A673 (cell line): ENCODE data around the gene ISY1. TPM values are rescaled to one million over a fixed set of nuclear protein-coding genes. Genes with fewer than 3 reads are reported as not detected.

ENCODE experiments used
- BruUV-seq: library from RNA; stranded (reverse); fragments of 400-500 nt; replicated peaks from 2 replicates; lab custom pipeline; 2021; lab: Mats Ljungman, UMichigan
- CTCF ChIA-PET: fragments of 300-600 bp; sonication (Branson Sonifier 250); formaldehyde crosslinking; loops from one replicate; lab custom pipeline; 2022; ENCODE audit warnings: antibody characterized with exemption; lab: Charles Lee
- POLR2A ChIA-PET: fragments of 300-600 bp; sonication (Branson Sonifier 250); formaldehyde crosslinking; loops from one replicate; lab custom pipeline; 2022; ENCODE audit warnings: antibody characterized with exemption; ENCODE audit not compliant: low non-redundant PET; lab: Charles Lee
- DNase-seq: peaks from one replicate; pipeline ENCODE4 v3.0.0-alpha.2; 2015; ENCODE audit warnings: low spot score
- H3K27ac ChIP-seq: fragments of 200-600 bp; sonication (generic); 2 replicates; pipeline ENCODE4 v1.5.1; 2016; ENCODE audit warnings: mixed run types, low read depth, mild to moderate bottlenecking, mixed read lengths, antibody characterized with exemption, low read length; ENCODE audit not compliant: poor library complexity, severe bottlenecking
- H3K27me3 ChIP-seq: fragments of 200-600 bp; sonication (generic); replicated peaks from 2 replicates; pipeline ENCODE4 v1.6.1; 2017; ENCODE audit warnings: mixed run types, low read depth, mild to moderate bottlenecking, mixed read lengths, antibody characterized with exemption, low read length; ENCODE audit not compliant: insufficient read depth, poor library complexity
- H3K36me3 ChIP-seq: fragments of 200-600 bp; sonication (generic); 2 replicates; pipeline ENCODE4 v1.6.1; 2016; ENCODE audit warnings: mixed run types, mild to moderate bottlenecking, mixed read lengths, antibody characterized with exemption, low read length; ENCODE audit not compliant: insufficient read depth, poor library complexity, severe bottlenecking
- H3K4me1 ChIP-seq: fragments of 200-600 bp; sonication (generic); 2 replicates; pipeline ENCODE4 v1.6.1; 2017; ENCODE audit warnings: mixed run types, mild to moderate bottlenecking, mixed read lengths, antibody characterized with exemption, low read length; ENCODE audit not compliant: insufficient read depth, poor library complexity, severe bottlenecking
- H3K4me3 ChIP-seq: fragments of 200-600 bp; sonication (generic); 2 replicates; pipeline ENCODE4 v1.5.1; 2016; ENCODE audit warnings: low read depth, mixed run types, mild to moderate bottlenecking, mixed read lengths, low read length; ENCODE audit not compliant: poor library complexity, severe bottlenecking
- H3K9me3 ChIP-seq: fragments of 200-600 bp; sonication (generic); 2 replicates; pipeline ENCODE4 v1.6.1; 2016; ENCODE audit warnings: mixed run types, low read depth, mild to moderate bottlenecking, mixed read lengths, antibody characterized with exemption, low read length; ENCODE audit not compliant: poor library complexity, severe bottlenecking
- CTCF ChIP-seq: fragments of 300-800, 200-600 bp; sonication (generic); conservative IDR thresholded peaks from 2 replicates; pipeline ENCODE4 v1.5.1; 2017; ENCODE audit warnings: low read depth, mild to moderate bottlenecking, antibody characterized with exemption, low read length, moderate library complexity, mixed read lengths
- EZH2 ChIP-seq: fragments of 200-600 bp; sonication (generic); IDR thresholded peaks from 2 replicates; pipeline ENCODE4 v1.6.1; 2017; ENCODE audit warnings: borderline replicate concordance, low read depth, mild to moderate bottlenecking, mixed read lengths, antibody characterized with exemption, low read length; ENCODE audit not compliant: poor library complexity, severe bottlenecking
- intact Hi-C: fragments of 100-400 bp; cut with micrococcal nuclease; formaldehyde crosslinking; loops from one replicate; pipeline ENCODE4 v1.10.0; 2022; ENCODE audit not compliant: unreplicated experiment
- total RNA-seq: library from RNA; stranded (reverse); gene quantifications from 2 replicates; pipeline ENCODE4 v1.2.3, GENCODE V29; 2021

The ISY1 gene
- total RNA-seq, 1 experiment from 2014 or later = 46.2 TPM

- H3K36me3 ChIP-seq = peaks cover 8% of the 10 kb centered on the region
- no peaks in the 10 kb centered on the region for H3K9me3 ChIP-seq
- intact Hi-C loops = loop anchor here (5.0 kb wide), 1 partner anchor 64 kb away; the partner anchor contains the start of gene COPG1
- H3K27ac ChIP-seq = peak within 1 kb of the TSS; percentile 98
- CTCF ChIA-PET = no interaction called here
- DNase-seq = peak; percentile 98
- no peaks in the 10 kb centered on the region for H3K27me3 ChIP-seq
- no peak for TF ChIP-seq CTCF
- TF ChIP-seq EZH2 = no peak
- peaks cover 31% of the 10 kb centered on the region for H3K4me1 ChIP-seq
- BruUV-seq = no TSS peak
- peak within 1 kb of the TSS; percentile 64 for H3K4me3 ChIP-seq
- POLR2A ChIA-PET = interaction anchor here (0.7 kb wide), 1 partner anchor 1553 kb away, joined by 3 read pairs; no protein-coding TSS in a partner anchor
These were observed 22.9 kb upstream of the ISY1 start, which contains the start of gene CNBP for GRCh38 chr3:129183569-129184395. Gene CNBP (minus strand): TSS chr3:129183896. CDS start chr3:129171757, 12,139 bp downstream.

- Histone ChIP-seq H3K4me3 (peak overlapping the region; percentile 64), H3K27me3 (no peaks in the 10 kb centered on the region), H3K4me1 (peaks cover 31% of the 10 kb centered on the region), H3K27ac (peak overlapping the region; percentile 98), H3K36me3 (peaks cover 17% of the 10 kb centered on the region), H3K9me3 (no peaks in the 10 kb centered on the region)
- intact Hi-C loops = loop anchor here (5.0 kb wide), 1 partner anchor 65 kb away; the partner anchor contains the start of gene COPG1
- ChIA-PET POLR2A (no interaction called here), CTCF (no interaction called here)
- TSS peak; percentile 41 for BruUV-seq
- TF ChIP-seq CTCF (no peak), EZH2 (no peak)
- peak; percentile 28 for DNase-seq
These were observed 21.7 kb upstream of the ISY1 start for GRCh38 chr3:129182390-129183185.

GRCh38 chr3:129181819-129182218 lies 21.0 kb upstream of the ISY1 start:
- BruUV-seq = no TSS peak
- intact Hi-C loops = loop anchor here (5.0 kb wide), 1 partner anchor 65 kb away; the partner anchor contains the start of gene COPG1
- ChIA-PET POLR2A (no interaction called here), CTCF (no interaction called here)
- peaks cover 25% of the 10 kb centered on the region for H3K36me3 ChIP-seq
- peaks cover 31% of the 10 kb centered on the region for H3K4me1 ChIP-seq
- peak overlapping the region; percentile 64 for H3K4me3 ChIP-seq
- H3K9me3 ChIP-seq = no peaks in the 10 kb centered on the region
- TF ChIP-seq EZH2 (no peak), CTCF (no peak)
- H3K27ac ChIP-seq = peak overlapping the region; percentile 98
- DNase-seq = no peak
- H3K27me3 ChIP-seq = no peaks in the 10 kb centered on the region
